Pancreas (tissue), 10 donors: ENCODE data around the gene CCBE1. TPM values are rescaled to one million over a fixed set of nuclear protein-coding genes. Genes with fewer than 3 reads are reported as not detected.
A peak's percentile ranks its signal among the peaks of the same experiment; 100 is the strongest.

Experiments
- ATAC-seq, 4 donors: fragments of 200-7000 bp; cut with Tn5 transposase; one replicate each; pipeline versions ENCODE4 v1.8.0 to v1.9.1; 2020; ENCODE audit warnings: mild to moderate bottlenecking in 4 of 4, moderate library complexity in 4 of 4
- DNase-seq, 6 donors: peaks; one replicate each; pipeline ENCODE4 v3.0.0-alpha.2; 2020
- FAIRE-seq: peaks from 2 replicates; lab custom pipeline; 2012; peaks lifted over from hg19 to GRCh38; lab: Jason Lieb, UNC
- H3K27ac ChIP-seq, 4 donors: fragments of 200-600 bp; sonication (generic); 1 replicate in 3 of 4; 2 replicates in 1 of 4; pipeline versions ENCODE4 v1.5.0 to v1.8.0; 2020
- H3K27me3 ChIP-seq, 4 donors: fragments of 200-600 bp; one replicate each; pipeline ENCODE4 v1.8.0; 2021
- H3K36me3 ChIP-seq, 3 donors: fragments of 200-600 bp; sonication (generic) in 1 of 3; one replicate each; pipeline versions ENCODE4 v1.5.0 to v1.8.0; 2020 to 2021
- H3K4me1 ChIP-seq, 3 donors: fragments of 200-600 bp; one replicate each; pipeline ENCODE4 v1.8.0; 2021
- H3K4me3 ChIP-seq, 4 donors: fragments of 200-600 bp; sonication (generic) in 2 of 4; one replicate each; pipeline versions ENCODE4 v1.5.0 to v1.8.0; 2020 to 2021
- H3K9me3 ChIP-seq, 4 donors: fragments of 200-600 bp; one replicate each; pipeline ENCODE4 v1.8.0; 2021
- CTCF ChIP-seq, 4 donors: fragments of 200-600 bp; sonication (generic) in 3 of 4; IDR thresholded peaks; one replicate each; pipeline versions ENCODE4 v1.5.0 to v1.8.0; 2021; ENCODE audit warnings: antibody characterized with exemption in 4 of 4
- WGBS, 2 donors: extraction: QIAGEN DNeasy Blood & Tissue Kit; methylation state at CpG; one replicate each; pipeline ENCODE4 v1.1.7; 2013; 5-methylcytosine and 5-hydroxymethylcytosine counted together
- intact Hi-C, 3 donors: fragments of 100-400 bp; cut with DNase I; formaldehyde crosslinking; loops; one replicate each; pipeline versions ENCODE4 v1.11.1 to v1.14.2; 2022
- polyA plus RNA-seq, 2 donors: library from polyadenylated mRNA; stranded (reverse); fragments of 200-250 nt; gene quantifications; one replicate each; pipeline ENCODE4 v1.2.3, GENCODE V29; 2013
- total RNA-seq, 6 donors: library from RNA; stranded (reverse); fragmentation: NEBNext Ultra II Directional in 4 of 6; extraction: Animal tissue kit (Norgen Biotek cat#: 25700) in 4 of 6; gene quantifications; one replicate each; pipeline versions ENCODE4 v1.2.1 to v1.2.4, GENCODE V29; 2021 to 2023
- donor health status: healthy with polysubstance abuse.
- donor health status: DM: no; HTN: no; CAD: no; lungs with moderate emphysema.
- donor health status: DM: no; HTN: no; CAD: no.
- donor health status: control.
- donor health status: control.
- donor health status: Bipolar disorder and iron deficiency.
- donor health status: DM: yes; HTN: yes; CAD: no.
- donor health status: DM: no; HTN: no; CAD: no.
- donor health status: DM: no; HTN: no; CAD: no.
- donor health status: DM: yes; HTN: yes; CAD: no.

The CCBE1 gene
- total and polyA plus RNA-seq, 8 donors = 0.08 to 1.5 (median 0.59) TPM

GRCh38 chr18:59699750-59700534 lies 2.7 kb upstream of the CCBE1 start:
- DNase-seq = no peak
- TF ChIP-seq CTCF (IDR thresholded peaks at IDR 0.05) = no peak
- no peak for FAIRE-seq

GRCh38 chr18:59699061-59699460 lies 1.8 kb upstream of the CCBE1 start:
- TF ChIP-seq CTCF (IDR thresholded peaks at IDR 0.05) = no peak
- Histone ChIP-seq H3K4me3 (no peak overlapping the region), H3K9me3 (no peaks in the 10 kb centered on the region), H3K27ac (no peak overlapping the region), H3K36me3 (no peaks in the 10 kb centered on the region), H3K4me1 (peaks cover 0 to 5% (median 0%) of the 10 kb centered on the region in 3 donors), H3K27me3 (peaks cover 0 to 36% (median 8%) of the 10 kb centered on the region in 4 donors)
- WGBS, 2 donors = 72 to 79% methylated on average over 1 of the region's 1 CpG
- no peak for DNase-seq
- FAIRE-seq = no peak
- intact Hi-C loops = no loop called here
- no peak for ATAC-seq

More at GRCh38 chr18:59699750-59700534, 2.7 kb upstream of the CCBE1 start:
- WGBS, 2 donors = 79 to 93% methylated on average over 8 of the region's 8 CpGs
- Histone ChIP-seq H3K36me3 (no peaks in the 10 kb centered on the region), H3K27me3 (peaks cover 0 to 28% (median 8%) of the 10 kb centered on the region in 4 donors), H3K9me3 (no peaks in the 10 kb centered on the region), H3K4me1 (peaks cover 0 to 5% (median 0%) of the 10 kb centered on the region in 3 donors), H3K4me3 (no peak overlapping the region), H3K27ac (no peak overlapping the region)
- intact Hi-C loops = no loop called here
- no peak for ATAC-seq

GRCh38 chr18:59696311-59697235 lies 650 bp downstream of the CCBE1 start:
- peak overlapping the region in 2 of 4 donors; percentile 26 to 39 for H3K4me3 ChIP-seq
- no peaks in the 10 kb centered on the region for H3K9me3 ChIP-seq
- H3K27ac ChIP-seq = no peak overlapping the region
- intact Hi-C loops = no loop called here
- DNase-seq = peak in 2 of 6 donors; percentile 57 to 66
- TF ChIP-seq CTCF (IDR thresholded peaks at IDR 0.05) = no peak
- peaks cover 0 to 36% (median 8%) of the 10 kb centered on the region in 4 donors for H3K27me3 ChIP-seq
- no peak for FAIRE-seq
- ATAC-seq = peak; percentile 17 to 55 (median 42)
- WGBS, 2 donors = 1 to 2% methylated on average over 60 to 79 of the region's 79 CpGs
- no peaks in the 10 kb centered on the region for H3K36me3 ChIP-seq
- peaks cover 0 to 5% (median 0%) of the 10 kb centered on the region in 3 donors for H3K4me1 ChIP-seq

GRCh38 chr18:59695551-59695950 lies 1.7 kb downstream of the CCBE1 start:
- intact Hi-C loops = no loop called here
- Histone ChIP-seq H3K4me3 (no peak overlapping the region), H3K36me3 (no peaks in the 10 kb centered on the region), H3K9me3 (no peaks in the 10 kb centered on the region), H3K4me1 (peaks cover 0 to 5% (median 0%) of the 10 kb centered on the region in 3 donors), H3K27ac (no peak overlapping the region), H3K27me3 (peaks cover 0 to 36% (median 8%) of the 10 kb centered on the region in 4 donors)
- no peak for ATAC-seq
- 33 to 41% methylated on average over 8 of the region's 8 CpGs for WGBS, 2 donors
- DNase-seq = no peak
- no peak for FAIRE-seq
- TF ChIP-seq CTCF (IDR thresholded peaks at IDR 0.05) = no peak
